ENCODE data around the gene HELZ. TPM values are rescaled to one million over a fixed set of nuclear protein-coding genes. Genes with fewer than 3 reads are reported as not detected.
"Not testable (repeated sequence)": the region's sequence is repeated elsewhere in the genome, so short reads cannot be mapped to it uniquely, and the experiment has no call there.

HELZ gene
- polyA plus RNA-seq, 1 donor: 27.0 TPM

- no peak for DNase-seq
Measured at GRCh38 chr17:67266496-67266895, 21.5 kb upstream of the HELZ start.

GRCh38 chr17:67265436-67266019 lies 20.5 kb upstream of the HELZ start:
- DNase-seq: no peak

- DNase-seq: no peak
Measured at GRCh38 chr17:67262435-67263117, 17.6 kb upstream of the HELZ start.

- peak; percentile 64 for DNase-seq
Measured at GRCh38 chr17:67260170-67260987, 15.4 kb upstream of the HELZ start.

- no peak for DNase-seq
Measured at GRCh38 chr17:67258821-67259468, 13.9 kb upstream of the HELZ start.

GRCh38 chr17:67256075-67256732 lies 11.2 kb upstream of the HELZ start:
- no peak for DNase-seq

- no peak for DNase-seq
Measured at GRCh38 chr17:67253384-67253783, 8.4 kb upstream of the HELZ start.

- not testable (repeated sequence) for DNase-seq
Measured at GRCh38 chr17:67251586-67251985, 6.6 kb upstream of the HELZ start.

GRCh38 chr17:67248291-67248690 lies 3.3 kb upstream of the HELZ start:
- no peak for DNase-seq

- no peak for DNase-seq
Measured at GRCh38 chr17:67247416-67247900, 2.5 kb upstream of the HELZ start.

GRCh38 chr17:67246653-67247415 lies 1.8 kb upstream of the HELZ start:
- no peak for DNase-seq

GRCh38 chr17:67246403-67246652 lies 1.3 kb upstream of the HELZ start:
- DNase-seq: no peak

- DNase-seq: no peak
Measured at GRCh38 chr17:67245694-67246402, 852 bp upstream of the HELZ start.

GRCh38 chr17:67244431-67245072 lies 444 bp downstream of the HELZ start:
- DNase-seq: no peak

GRCh38 chr17:67243284-67243683 lies 1.7 kb downstream of the HELZ start:
- DNase-seq: no peak

GRCh38 chr17:67241719-67242341 lies 3.2 kb downstream of the HELZ start:
- no peak for DNase-seq

GRCh38 chr17:67239597-67239996 lies 5.4 kb downstream of the HELZ start:
- no peak for DNase-seq

GRCh38 chr17:67238991-67239390 lies 6.0 kb downstream of the HELZ start:
- no peak for DNase-seq

GRCh38 chr17:67232441-67232840 lies 12.6 kb downstream of the HELZ start:
- DNase-seq: no peak
